ENCODE results near the gene ZNF688. TPM values are rescaled to one million over a fixed set of nuclear protein-coding genes. Genes with fewer than 3 reads are reported as not detected.

Gene ZNF688
- total and polyA plus RNA-seq, 2 of the 13 experiments (the other 11 are each of a cell fraction or from before 2014, with no cell fraction given) = 2.4 to 5.4 TPM

- peak overlapping the region; percentile 13; the same call in 1 of the 2 replicates for H3K4me2 ChIP-seq (ENCODE audit: low read depth, low read length)
- ChIA-PET CTCF (ENCODE audit: low intra/inter-chr PET ratio, low total read pairs) (no interaction called here), POLR2A (interaction anchor here (0.9 to 3.9 kb wide), 3 partner anchors 8 to 44 kb away, joined by 5 to 36 read pairs (median 12); partner anchors contain the start of genes ZNF689, ZNF747 and ZNF764)
- H2AFZ ChIP-seq (ENCODE audit: low read length) = no peak overlapping the region
- in situ Hi-C loops (cut with HindIII; ENCODE audit: extremely low pct_ligation_motif_present, low pct_unique_long_range_greater_than_20kb) (no loop called here), intact Hi-C loops (cut with micrococcal nuclease; ENCODE audit: unreplicated experiment) (no loop called here)
- H3K9me3 ChIP-seq (ENCODE audit: low read length) = no peaks in the 10 kb centered on the region
- H3K79me2 ChIP-seq (ENCODE audit: insufficient read depth, low read length) = peaks cover under 1% of the 10 kb centered on the region
- DNase-seq (ENCODE audit: low spot score) (no peak), ATAC-seq (peak; percentile 19; the same call in 2 of the 3 replicates), FAIRE-seq (no peak)
- H3K4me1 ChIP-seq (ENCODE audit: insufficient read depth, low read length) = peaks cover 49% of the 10 kb centered on the region
- no peak overlapping the region for H3K27ac ChIP-seq (ENCODE audit: extremely low read length, insufficient read depth, low read length)
- H4K20me1 ChIP-seq (ENCODE audit: insufficient read depth, low read length) = no peaks in the 10 kb centered on the region
- no peak overlapping the region for H3K9ac ChIP-seq (ENCODE audit: insufficient read depth, low read depth, low read length)
- H3K4me3 ChIP-seq (replicated peaks in 1 of 3; ENCODE audit: insufficient read depth in 1 of 3, low read depth in 2 of 3, low read length in 3 of 3) = 0 out of 6 replicates have a peak overlapping the region, but pooled peaks of 1 of the 3 experiments have one; percentile 0
- no TSS peak for BruUV-seq (replicated peaks)
- no peaks in the 10 kb centered on the region for H3K27me3 ChIP-seq (ENCODE audit: control insufficient read depth in 1 of 2, insufficient read depth in 2 of 2, low read length in 2 of 2)
- H3K36me3 ChIP-seq (replicated peaks in 1 of 2; ENCODE audit: control insufficient read depth in 1 of 2, insufficient read depth in 2 of 2, low read length in 2 of 2) = no peaks in the 10 kb centered on the region
- WGBS (ENCODE audit: low lambda C conversion rate) = 57% methylated on average over 8 of the region's 8 CpGs
- TF ChIP-seq MXD1 (CRISPR knock-in tag; IDR thresholded peaks at IDR 0.05) (no peak), RFXANK (CRISPR knock-in tag; IDR thresholded peaks at IDR 0.05) (no peak), NFE2L1 (CRISPR knock-in tag; IDR thresholded peaks at IDR 0.05; ENCODE audit: borderline replicate concordance) (no peak), ZNF318 (CRISPR knock-in tag; IDR thresholded peaks at IDR 0.05) (no peak), ZNF326 (CRISPR knock-in tag; IDR thresholded peaks at IDR 0.05; ENCODE audit: borderline replicate concordance) (no peak), ATF7-NPFF (CRISPR knock-in tag; IDR thresholded peaks at IDR 0.05; ENCODE audit: low read depth) (no peak), ZMYM2 (CRISPR knock-in tag; IDR thresholded peaks at IDR 0.05) (no peak), TOPORS (CRISPR knock-in tag; IDR thresholded peaks at IDR 0.05) (no peak), MYNN (CRISPR knock-in tag; IDR thresholded peaks at IDR 0.05; ENCODE audit: low read depth) (no peak), MTF2 (CRISPR knock-in tag; IDR thresholded peaks at IDR 0.05; ENCODE audit: borderline replicate concordance) (no peak), SATB2 (CRISPR knock-in tag; IDR thresholded peaks at IDR 0.05) (no peak), IKZF1 (IDR thresholded peaks at IDR 0.05) (no peak), ZNF451 (CRISPR knock-in tag; IDR thresholded peaks at IDR 0.05) (no peak), ZNF75D (CRISPR knock-in tag; IDR thresholded peaks at IDR 0.05; ENCODE audit: borderline replicate concordance) (no peak), ZNF414 (CRISPR knock-in tag; IDR thresholded peaks at IDR 0.05) (no peak), TCF7 (IDR thresholded peaks at IDR 0.05; ENCODE audit: low read depth) (no peak), SCMH1 (CRISPR knock-in tag; IDR thresholded peaks at IDR 0.05; ENCODE audit: borderline replicate concordance) (no peak)
These were observed 5.5 kb downstream of the ZNF688 start for GRCh38 chr16:30565984-30566383.

All from HepG2 (cell line).